GM19328 (cell line): Measurements from ENCODE around the gene GPR153.

Experiments used
- ATAC-seq: cut with Tn5 transposase; IDR thresholded peaks from one replicate; pipeline ENCODE4 v1.9.1; 2021; ENCODE audit warnings: mild to moderate bottlenecking, moderate library complexity; ENCODE audit not compliant: unreplicated experiment

The GPR153 gene

GRCh38 chr1:6269720-6270400, 9.0 kb upstream of the GPR153 start:
- ATAC-seq: no peak

GRCh38 chr1:6269296-6269695, 8.4 kb upstream of the GPR153 start:
- ATAC-seq: no peak

GRCh38 chr1:6268415-6268814, 7.5 kb upstream of the GPR153 start:
- no peak for ATAC-seq

GRCh38 chr1:6267686-6268322, 6.9 kb upstream of the GPR153 start:
- ATAC-seq: no peak

- ATAC-seq: no peak
These were observed 5.7 kb upstream of the GPR153 start for GRCh38 chr1:6266641-6267040.

- ATAC-seq: no peak
These were observed 4.3 kb upstream of the GPR153 start for GRCh38 chr1:6265151-6265550.

- no peak for ATAC-seq
These were observed 2.8 kb upstream of the GPR153 start for GRCh38 chr1:6263716-6264115.

- ATAC-seq: no peak
These were observed 1.9 kb upstream of the GPR153 start for GRCh38 chr1:6262555-6263420.

GRCh38 chr1:6261615-6261995, 707 bp upstream of the GPR153 start:
- ATAC-seq: no peak

- ATAC-seq: peak; percentile 18
These were observed 414 bp downstream of the GPR153 start for GRCh38 chr1:6260433-6260934.

GRCh38 chr1:6259491-6260362, 1.2 kb downstream of the GPR153 start:
- ATAC-seq: peak; percentile 47

GRCh38 chr1:6258675-6259074, 2.2 kb downstream of the GPR153 start:
- no peak for ATAC-seq

GRCh38 chr1:6257541-6258069, 3.3 kb downstream of the GPR153 start:
- no peak for ATAC-seq

GRCh38 chr1:6256645-6257044, 4.3 kb downstream of the GPR153 start:
- no peak for ATAC-seq

GRCh38 chr1:6254691-6255090, 6.2 kb downstream of the GPR153 start:
- ATAC-seq: no peak

GRCh38 chr1:6253380-6253779, 7.5 kb downstream of the GPR153 start:
- ATAC-seq: no peak

- ATAC-seq: no peak
These were observed 8.6 kb downstream of the GPR153 start for GRCh38 chr1:6252374-6252710.

- no peak for ATAC-seq
These were observed 9.1 kb downstream of the GPR153 start for GRCh38 chr1:6251681-6252373.

GRCh38 chr1:6251233-6251632, 9.7 kb downstream of the GPR153 start:
- no peak for ATAC-seq
